ACHN (cell line): Measurements from ENCODE around the gene SPOCD1.

ENCODE experiments used
- DNase-seq: peaks from one replicate; pipeline ENCODE4 v3.0.0-alpha.2; 2015
- in situ Hi-C: cut with HindIII; loops from 2 replicates; pipeline ENCODE4 v1.10.0; 2017; ENCODE audit warnings: low sequenced_read_pairs, low pct_ligation_motif_present, low pct_unique_long_range_greater_than_20kb

The SPOCD1 gene

GRCh38 chr1:31805318-31805717, 10.5 kb downstream of the SPOCD1 start:
- DNase-seq, result no peak
- in situ Hi-C loops, result no loop called here

GRCh38 chr1:31804098-31804497, 11.7 kb downstream of the SPOCD1 start:
- in situ Hi-C loops, result no loop called here
- DNase-seq, result no peak

GRCh38 chr1:31803610-31804009, 12.2 kb downstream of the SPOCD1 start:
- no peak for DNase-seq
- in situ Hi-C loops, result no loop called here

GRCh38 chr1:31802190-31803150, 13.4 kb downstream of the SPOCD1 start:
- in situ Hi-C loops, result no loop called here
- DNase-seq, result no peak

- no peak for DNase-seq
- in situ Hi-C loops, result no loop called here
Measured at GRCh38 chr1:31801458-31801857, 14.4 kb downstream of the SPOCD1 start.

- in situ Hi-C loops, result no loop called here
- no peak for DNase-seq
Measured at GRCh38 chr1:31800674-31800967, 15.2 kb downstream of the SPOCD1 start.

- in situ Hi-C loops, result no loop called here
Measured at GRCh38 chr1:31799895-31800673, 15.7 kb downstream of the SPOCD1 start.

GRCh38 chr1:31799196-31799894, 16.5 kb downstream of the SPOCD1 start:
- in situ Hi-C loops, result no loop called here
- DNase-seq, result no peak

More at GRCh38 chr1:31799895-31800673, 15.7 kb downstream of the SPOCD1 start:
- DNase-seq, result no peak

GRCh38 chr1:31798433-31799195, 17.2 kb downstream of the SPOCD1 start:
- in situ Hi-C loops, result no loop called here
- peak; percentile 55 for DNase-seq

- no peak for DNase-seq
- in situ Hi-C loops, result no loop called here
Measured at GRCh38 chr1:31798086-31798432, 17.8 kb downstream of the SPOCD1 start.

GRCh38 chr1:31797216-31797615, 18.6 kb downstream of the SPOCD1 start:
- no peak for DNase-seq
- in situ Hi-C loops, result no loop called here

- DNase-seq, result no peak
- in situ Hi-C loops, result no loop called here
Measured at GRCh38 chr1:31796707-31797106, 19.1 kb downstream of the SPOCD1 start.

GRCh38 chr1:31795801-31796621, 19.8 kb downstream of the SPOCD1 start:
- in situ Hi-C loops, result no loop called here
- peak; percentile 19 for DNase-seq

- in situ Hi-C loops, result no loop called here
- no peak for DNase-seq
Measured at GRCh38 chr1:31795096-31795675, 20.6 kb downstream of the SPOCD1 start.

- in situ Hi-C loops, result no loop called here
- no peak for DNase-seq
Measured at GRCh38 chr1:31793586-31794285, 22.1 kb downstream of the SPOCD1 start.

- in situ Hi-C loops, result no loop called here
- DNase-seq, result no peak
Measured at GRCh38 chr1:31793086-31793485, 22.7 kb downstream of the SPOCD1 start.

- DNase-seq, result no peak
- in situ Hi-C loops, result no loop called here
Measured at GRCh38 chr1:31792541-31792940, 23.3 kb downstream of the SPOCD1 start.
